NT2/D1 (cell line): ENCODE results near the gene PRRX2.

Experiments
- YY1 ChIP-seq: IDR thresholded peaks from 2 replicates; pipeline ENCODE4 v1.6.1; 2011; ENCODE audit not compliant: insufficient read length, insufficient read depth
- ZNF274 ChIP-seq: IDR thresholded peaks from 2 replicates; pipeline ENCODE4 v1.6.1; 2011; ENCODE audit warnings: mild to moderate bottlenecking, low read depth, low read length

- TF ChIP-seq YY1 = no peak
- TF ChIP-seq ZNF274 = no peak
These were observed 33.7 kb upstream of the PRRX2 start for GRCh38 chr9:129631674-129632129.
